GM19438 (cell line): ENCODE measurements around the gene SDHC.
A peak's percentile ranks its signal among the peaks of the same experiment; 100 is the strongest.
"Not testable (repeated sequence)": the region's sequence is repeated elsewhere in the genome, so short reads cannot be mapped to it uniquely, and the experiment has no call there.

Source experiments
- ATAC-seq: cut with Tn5 transposase; IDR thresholded peaks from one replicate; pipeline ENCODE4 v1.9.1; 2021; ENCODE audit warnings: low read depth; ENCODE audit not compliant: unreplicated experiment

The SDHC gene

GRCh38 chr1:161381707-161382106 lies 67.5 kb downstream of the SDHC start:
- ATAC-seq, result no peak

- no peak for ATAC-seq
Measured at GRCh38 chr1:161382214-161383019, 68.2 kb downstream of the SDHC start.

- ATAC-seq, result no peak
Measured at GRCh38 chr1:161388639-161389038, 74.5 kb downstream of the SDHC start.

GRCh38 chr1:161389158-161389557 lies 75.0 kb downstream of the SDHC start:
- not testable (repeated sequence) for ATAC-seq

- ATAC-seq, result peak; percentile 74
Measured at GRCh38 chr1:161389691-161390558, 75.7 kb downstream of the SDHC start.

- ATAC-seq, result no peak
Measured at GRCh38 chr1:161390559-161390858, 76.3 kb downstream of the SDHC start.

- ATAC-seq, result not testable (repeated sequence)
Measured at GRCh38 chr1:161391136-161391535, 77.0 kb downstream of the SDHC start.

GRCh38 chr1:161391611-161392010 lies 77.4 kb downstream of the SDHC start:
- ATAC-seq, result no peak

GRCh38 chr1:161393151-161393550 lies 79.0 kb downstream of the SDHC start:
- no peak for ATAC-seq

- not testable (repeated sequence) for ATAC-seq
Measured at GRCh38 chr1:161397038-161397437, 82.9 kb downstream of the SDHC start.

GRCh38 chr1:161398900-161399256 lies 84.7 kb downstream of the SDHC start:
- ATAC-seq, result no peak

GRCh38 chr1:161399257-161399998 lies 85.2 kb downstream of the SDHC start:
- peak; percentile 75 for ATAC-seq

GRCh38 chr1:161402446-161402845 lies 88.3 kb downstream of the SDHC start:
- no peak for ATAC-seq

- ATAC-seq, result no peak
Measured at GRCh38 chr1:161404051-161404597, 89.9 kb downstream of the SDHC start.

GRCh38 chr1:161406551-161406950 lies 92.4 kb downstream of the SDHC start:
- not testable (repeated sequence) for ATAC-seq

- ATAC-seq, result no peak
Measured at GRCh38 chr1:161407451-161407985, 93.3 kb downstream of the SDHC start.

- ATAC-seq, result no peak
Measured at GRCh38 chr1:161408429-161409052, 94.4 kb downstream of the SDHC start.

GRCh38 chr1:161409848-161410635 lies 95.9 kb downstream of the SDHC start:
- not testable (repeated sequence) for ATAC-seq

- not testable (repeated sequence) for ATAC-seq
Measured at GRCh38 chr1:161410636-161410970, 96.4 kb downstream of the SDHC start.
